T47D (cell line): ENCODE data around the gene AMTN.
A peak's percentile ranks its signal among the peaks of the same experiment; 100 is the strongest.
"Not testable (repeated sequence)": the region's sequence is repeated elsewhere in the genome, so short reads cannot be mapped to it uniquely, and the experiment has no call there.

Experiments used
- DNase-seq, 2 experiments: peaks; one replicate each; pipeline versions ENCODE4 v3.0.0 to v3.0.0-alpha.2; 2011 to 2012; ENCODE audit warnings: low read depth in 1 of 2, low spot score in 1 of 2
- JUND ChIP-seq: IDR thresholded peaks from 2 replicates; pipeline ENCODE4 v1.6.1; 2012; ENCODE audit warnings: low read depth
- in situ Hi-C: cut with HindIII; loops from 2 replicates; pipeline ENCODE4 v1.10.0; 2016; ENCODE audit warnings: low sequenced_read_pairs, low pct_unique_long_range_greater_than_20kb

AMTN gene

DNA sequence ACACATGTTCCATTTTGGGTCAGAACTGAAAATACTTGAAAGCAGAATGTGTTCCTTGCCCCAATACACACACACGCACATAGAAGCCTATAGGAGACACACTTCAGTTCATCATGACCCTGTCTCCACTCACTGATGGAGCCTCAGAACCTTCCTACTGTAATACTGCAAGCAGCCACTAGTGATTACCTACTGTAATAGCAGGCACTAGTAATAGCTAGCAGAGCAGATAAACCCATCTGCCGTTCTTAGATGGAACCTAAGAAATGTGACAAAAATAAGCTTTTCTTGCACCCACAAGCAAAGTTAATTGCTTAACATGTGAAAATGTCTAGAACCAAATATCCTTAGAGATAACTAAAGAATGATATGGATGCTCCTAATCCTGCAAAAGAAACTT lies 13.6 kb downstream of the AMTN start:
- in situ Hi-C loops, result no loop called here
- DNase-seq, result no peak
- TF ChIP-seq JUND, result no peak

DNA sequence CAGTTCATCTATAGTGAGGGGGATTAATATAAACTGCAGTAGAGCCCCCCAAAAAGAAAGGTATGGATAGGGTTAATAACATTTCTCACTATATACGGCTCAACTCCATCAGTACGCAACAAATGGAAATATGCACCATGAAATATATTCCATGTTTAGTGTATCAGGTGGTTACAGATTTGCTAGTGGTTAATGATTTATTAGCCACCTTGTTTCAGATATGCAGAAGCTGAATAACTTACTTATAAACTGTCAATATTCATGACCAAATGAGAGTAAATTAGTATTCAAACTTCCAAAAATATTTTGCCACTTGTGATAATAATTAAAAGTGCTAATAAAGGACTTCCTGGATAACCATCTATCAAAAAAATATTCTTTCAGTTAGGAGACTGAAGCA lies 14.8 kb downstream of the AMTN start:
- TF ChIP-seq JUND, result no peak
- in situ Hi-C loops, result no loop called here
- no peak for DNase-seq

DNA sequence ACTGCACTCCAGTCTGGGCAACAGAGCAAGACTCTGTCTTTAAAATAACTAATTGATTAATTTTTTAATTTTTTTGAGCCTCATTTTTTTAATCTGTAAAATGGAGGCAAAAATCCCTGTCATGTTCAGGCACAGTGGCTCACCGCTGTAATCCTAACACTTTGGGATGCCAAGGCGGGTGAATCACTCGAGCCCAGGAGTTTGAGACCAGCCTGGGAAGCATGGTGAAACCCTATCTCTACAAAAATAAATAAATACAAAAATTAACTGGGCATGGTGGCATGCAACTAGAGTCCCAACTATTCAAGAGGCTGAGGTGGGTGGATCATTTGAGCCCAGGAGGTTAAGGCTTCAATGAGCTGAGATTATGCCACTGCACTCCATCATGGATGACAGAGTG lies 15.4 kb downstream of the AMTN start:
- DNase-seq, result no peak
- no peak for TF ChIP-seq JUND
- in situ Hi-C loops, result no loop called here

DNA sequence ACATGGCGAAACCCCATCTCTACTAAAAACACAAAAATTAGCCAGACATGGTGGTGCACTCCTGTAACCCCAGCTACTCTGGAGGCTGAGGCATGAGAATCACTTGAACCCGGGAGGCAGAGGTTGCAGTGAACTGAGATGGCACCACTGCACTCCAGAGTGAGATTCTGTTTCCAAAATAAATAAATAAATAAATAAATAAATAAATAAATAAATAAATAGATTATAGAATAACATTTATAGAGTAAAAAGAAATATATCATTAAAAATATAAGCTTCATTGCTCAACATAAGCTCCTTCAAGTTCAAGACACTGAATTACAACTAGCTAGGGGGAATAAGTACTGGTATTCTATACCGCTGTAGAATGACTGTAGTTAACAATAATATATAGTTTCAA lies 16.5 kb downstream of the AMTN start:
- DNase-seq, in situ Hi-C loops: not testable (repeated sequence)

DNA sequence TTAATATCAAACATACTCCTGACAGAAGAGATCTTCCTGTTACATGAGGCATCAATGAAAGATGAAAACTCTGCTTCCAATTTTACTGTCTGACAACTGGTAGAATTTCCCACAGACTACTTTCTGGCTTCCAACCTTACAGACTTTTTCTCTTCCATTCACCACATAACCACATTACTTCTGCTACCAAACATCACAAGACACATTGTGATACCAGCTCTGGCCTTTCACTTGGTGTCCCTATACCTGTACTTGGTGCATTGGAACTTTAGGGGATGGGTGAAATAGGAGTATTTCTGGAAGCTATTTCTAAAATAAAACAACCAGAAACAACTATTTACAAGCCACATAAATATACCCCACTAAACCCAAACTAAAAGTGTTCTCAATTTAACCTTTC lies 20.5 kb downstream of the AMTN start:
- no peak for DNase-seq
- no peak for TF ChIP-seq JUND
- in situ Hi-C loops, result no loop called here

DNA sequence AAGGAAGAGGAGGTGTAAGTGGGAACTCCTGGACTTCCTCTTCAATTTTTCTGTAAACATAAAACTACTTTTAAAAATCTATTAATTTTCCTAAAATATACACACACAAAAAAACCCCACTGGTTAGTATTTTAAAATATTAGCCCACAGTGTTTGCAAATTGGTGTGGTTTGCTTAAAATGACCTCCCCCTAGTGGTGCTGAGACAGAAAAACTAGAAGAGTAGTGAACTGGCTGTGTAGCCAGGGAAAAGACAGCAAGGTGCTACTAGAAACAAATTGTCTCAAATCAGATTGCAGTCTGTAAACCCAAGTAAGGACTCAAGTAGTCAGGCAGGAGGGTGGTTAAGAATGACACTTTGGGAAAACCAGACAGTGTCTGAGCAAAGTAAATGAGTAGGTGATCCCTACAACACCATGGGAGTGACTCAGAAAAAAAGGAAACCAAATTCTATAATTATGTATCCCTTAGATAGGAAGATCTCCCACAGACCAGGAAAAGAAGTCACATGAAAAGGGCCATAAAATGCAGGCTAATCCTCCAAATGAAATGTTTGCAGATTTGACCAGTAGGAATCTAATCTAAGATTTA lies 26.0 kb downstream of the AMTN start:
- DNase-seq, result peak in 1 of 2 experiments; percentile 52
- in situ Hi-C loops, result no loop called here
- TF ChIP-seq JUND, result no peak

DNA sequence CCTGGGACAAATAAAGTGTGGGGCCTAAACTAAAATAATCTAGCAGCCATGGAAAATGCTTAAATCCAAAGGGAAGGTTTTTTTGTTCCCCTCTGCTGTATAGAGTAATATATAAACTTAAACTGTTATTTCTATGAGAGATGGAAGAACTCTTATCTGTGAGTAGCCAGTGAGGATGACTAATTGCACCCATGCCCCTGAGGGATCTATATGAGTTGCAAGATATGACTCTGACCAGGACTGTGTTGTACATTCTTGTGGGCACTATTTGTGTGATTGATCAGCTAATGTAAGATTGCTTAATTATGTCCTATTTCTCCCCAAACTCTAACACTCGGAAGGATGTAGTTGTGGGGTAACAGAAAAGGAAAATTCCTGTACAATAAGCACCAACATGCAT lies 38.5 kb downstream of the AMTN start:
- no peak for TF ChIP-seq JUND
- in situ Hi-C loops, result no loop called here
- no peak for DNase-seq

DNA sequence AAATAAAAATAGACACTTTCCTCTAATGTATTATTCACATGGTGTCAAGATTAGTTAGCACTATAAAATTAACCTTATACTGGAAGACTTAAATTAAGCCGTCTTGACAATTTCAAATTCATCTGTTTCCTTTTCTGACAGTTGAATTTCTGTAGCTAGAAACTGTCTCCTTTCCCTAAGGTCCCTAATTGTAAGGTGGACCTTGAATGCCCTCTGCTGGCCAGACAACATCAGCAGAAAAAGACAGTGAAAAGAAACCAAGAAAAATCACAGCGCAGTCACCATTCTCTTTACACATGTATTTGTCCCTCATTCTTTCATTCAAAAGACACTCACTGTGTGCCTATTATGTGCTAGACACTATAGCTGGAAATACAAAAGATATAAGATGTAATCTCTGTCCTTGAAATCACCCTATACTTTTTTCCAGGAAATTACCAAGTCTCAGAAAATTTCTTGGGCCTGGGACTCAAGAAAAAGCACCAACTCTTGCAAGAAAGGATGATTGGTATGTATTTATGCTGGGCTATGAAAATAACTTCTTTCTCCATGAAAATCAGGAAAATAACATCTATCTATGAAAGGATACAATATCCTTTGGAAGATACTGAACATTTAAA lies 41.0 kb downstream of the AMTN start:
- TF ChIP-seq JUND, result no peak
- in situ Hi-C loops, result no loop called here
- peak; percentile 16 to 71 for DNase-seq

DNA sequence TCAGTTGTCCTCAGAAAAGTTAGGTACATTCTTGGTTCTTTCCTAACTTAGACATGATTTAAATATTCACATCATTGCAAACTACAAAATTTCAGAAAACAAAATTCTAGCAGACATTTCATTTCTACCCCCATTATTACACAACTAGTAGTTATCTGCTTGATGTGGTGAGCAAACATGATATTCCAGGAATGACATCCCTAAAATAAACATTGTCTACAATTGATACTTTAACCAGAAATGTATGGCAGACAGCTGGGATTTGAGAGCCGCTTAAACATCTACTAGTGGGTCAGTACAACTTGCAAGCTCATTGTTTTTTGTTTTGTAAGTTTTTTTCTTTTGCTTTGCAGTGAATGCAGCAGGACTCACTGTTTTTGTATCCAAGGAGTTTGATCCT lies 41.6 kb downstream of the AMTN start:
- in situ Hi-C loops, result no loop called here
- TF ChIP-seq JUND, result no peak
- DNase-seq, result no peak

DNA sequence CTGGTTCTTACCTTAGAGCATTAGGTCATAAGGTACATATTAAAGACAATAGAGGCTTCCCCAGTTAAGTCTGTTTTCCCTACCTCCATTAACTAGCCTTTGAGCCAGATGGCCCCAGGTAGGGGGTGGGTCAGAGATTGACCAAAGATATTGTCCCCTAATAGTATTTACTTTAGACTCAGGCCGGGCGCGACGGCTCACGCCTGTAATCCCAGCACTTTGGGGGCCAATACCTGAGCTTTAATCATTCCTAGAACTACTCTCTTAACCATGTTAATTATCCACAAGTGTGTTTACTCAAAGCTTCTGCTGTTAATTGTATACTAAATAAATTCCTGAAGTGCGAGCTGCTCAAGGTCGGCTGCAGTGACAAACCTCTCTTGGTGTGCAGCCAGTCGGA lies 45.7 kb downstream of the AMTN start:
- in situ Hi-C loops, result no loop called here
- TF ChIP-seq JUND, result no peak
- DNase-seq, result peak in 1 of 2 experiments; percentile 10

DNA sequence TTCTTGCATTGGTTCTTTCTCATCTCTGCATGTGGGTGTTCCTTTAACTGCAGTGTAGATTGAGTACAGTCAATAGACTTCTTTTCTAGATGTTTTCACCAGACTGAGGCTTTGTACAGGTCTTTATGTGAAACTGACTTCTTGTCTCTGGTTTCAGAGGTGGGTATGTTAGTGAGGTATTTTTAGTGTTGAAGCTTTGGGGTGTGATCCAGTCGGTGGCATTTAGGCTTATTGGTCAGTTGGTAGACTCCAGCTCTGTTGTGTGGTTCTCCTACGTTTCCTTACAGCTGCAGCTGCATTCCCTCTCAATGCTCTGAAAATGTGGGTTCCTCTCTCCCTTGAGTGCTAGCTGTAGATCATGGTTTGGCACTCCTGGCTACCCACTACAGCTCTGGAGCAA lies 52.4 kb downstream of the AMTN start:
- no peak for TF ChIP-seq JUND
- in situ Hi-C loops, result no loop called here
- DNase-seq, result no peak

DNA sequence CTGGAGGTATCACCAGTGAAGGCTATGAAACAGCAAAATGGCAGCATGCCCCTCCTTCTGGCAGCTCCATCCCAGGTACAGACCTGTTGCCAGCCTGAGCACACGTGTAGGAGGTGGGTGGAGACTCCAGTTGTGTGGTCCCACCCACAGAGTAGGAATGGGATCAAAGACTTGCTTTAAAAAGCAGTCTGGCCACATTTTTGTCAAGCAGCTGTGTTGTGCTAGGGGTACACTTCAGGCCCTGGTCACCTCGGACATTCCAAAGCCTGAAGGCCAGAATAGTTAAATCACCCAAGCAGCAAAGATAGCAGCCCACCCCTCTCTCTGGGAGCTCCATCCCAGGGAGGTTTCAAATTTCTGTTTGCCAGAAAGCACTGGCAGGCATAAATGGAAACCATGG lies 53.4 kb downstream of the AMTN start:
- in situ Hi-C loops, result no loop called here
- no peak for DNase-seq

DNA sequence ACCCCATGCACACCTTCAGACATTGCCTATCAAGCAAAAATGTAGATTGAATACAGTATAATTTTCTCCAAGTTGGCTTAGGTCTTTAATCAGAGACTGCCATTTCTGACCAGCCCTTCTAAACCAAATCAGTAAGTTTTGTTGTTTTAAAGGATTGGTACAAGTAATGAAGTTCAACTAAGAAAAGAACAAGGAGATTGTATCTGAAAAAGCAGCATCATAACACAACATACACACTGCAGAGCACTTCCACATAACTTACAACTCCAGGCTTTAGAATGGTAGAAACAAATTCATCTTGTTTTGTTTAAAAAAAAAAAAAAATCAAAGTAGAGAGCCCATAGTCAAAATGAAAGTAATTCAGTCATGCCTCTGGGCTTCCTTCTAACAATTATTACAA lies 57.6 kb downstream of the AMTN start:
- in situ Hi-C loops, result no loop called here
- no peak for DNase-seq
- TF ChIP-seq JUND, result no peak

More for the DNA sequence above, 53.4 kb downstream of the AMTN start:
- TF ChIP-seq JUND, result no peak

DNA sequence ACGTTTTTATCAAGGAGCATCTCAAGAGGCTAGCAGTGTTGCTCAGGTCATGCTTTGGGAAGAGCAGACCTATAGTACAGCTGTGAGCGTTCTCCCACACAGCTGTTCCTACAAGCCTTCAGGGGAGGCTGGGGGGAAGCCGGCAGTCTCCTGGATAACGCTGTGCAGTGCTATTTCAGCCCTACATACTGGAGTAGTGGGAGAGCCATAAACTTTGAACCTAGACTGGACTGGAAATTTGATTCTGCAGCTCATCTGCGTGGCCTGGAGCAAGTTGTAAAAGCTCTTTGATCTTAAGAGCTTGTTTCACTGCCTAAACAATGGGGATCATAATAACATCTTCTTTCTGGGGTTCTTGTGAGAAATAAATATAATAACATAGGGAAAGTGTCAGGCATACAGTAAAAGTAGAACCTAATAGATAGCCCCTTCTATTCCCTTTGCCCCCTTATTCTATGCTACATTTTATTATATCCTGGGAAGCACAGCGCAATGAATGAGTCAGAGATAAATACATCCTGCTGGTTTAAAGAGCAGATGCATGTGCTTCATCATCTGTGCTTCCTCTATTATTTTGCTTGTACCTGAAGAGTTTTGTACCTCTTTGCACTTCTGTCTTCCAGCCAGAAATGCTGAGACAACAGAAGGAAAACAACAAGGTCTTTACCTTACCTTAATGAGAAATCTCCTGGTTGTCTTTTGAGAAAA lies 59.0 kb downstream of the AMTN start:
- in situ Hi-C loops, result no loop called here
- no peak for DNase-seq
- TF ChIP-seq JUND, result no peak
